SU-DHL-6 (cell line): ENCODE results near the gene SLC25A52.

ENCODE experiments used
- EZH2phosphoT487 ChIP-seq: fragments of 200-600 bp; sonication (generic), shearing (Covaris generic); conservative IDR thresholded peaks from 2 replicates; pipeline ENCODE4 v1.6.1; 2018; ENCODE audit warnings: mild to moderate bottlenecking, antibody characterized with exemption, low read length, moderate library complexity, mixed read lengths
- TF ChIP-seq, protein P1 (sequence below): fragments of 200-600 bp; sonication (generic); IDR thresholded peaks from one replicate; pipeline ENCODE4 v1.5.1; 2017; ENCODE audit warnings: antibody characterized with exemption, mild to moderate bottlenecking, low read length, moderate library complexity; ENCODE audit not compliant: insufficient read depth, poor library complexity, severe bottlenecking

GRCh38 chr18:31731628-31732027 is 29.1 kb downstream of the SLC25A52 start:
- TF ChIP-seq, protein P1, sequence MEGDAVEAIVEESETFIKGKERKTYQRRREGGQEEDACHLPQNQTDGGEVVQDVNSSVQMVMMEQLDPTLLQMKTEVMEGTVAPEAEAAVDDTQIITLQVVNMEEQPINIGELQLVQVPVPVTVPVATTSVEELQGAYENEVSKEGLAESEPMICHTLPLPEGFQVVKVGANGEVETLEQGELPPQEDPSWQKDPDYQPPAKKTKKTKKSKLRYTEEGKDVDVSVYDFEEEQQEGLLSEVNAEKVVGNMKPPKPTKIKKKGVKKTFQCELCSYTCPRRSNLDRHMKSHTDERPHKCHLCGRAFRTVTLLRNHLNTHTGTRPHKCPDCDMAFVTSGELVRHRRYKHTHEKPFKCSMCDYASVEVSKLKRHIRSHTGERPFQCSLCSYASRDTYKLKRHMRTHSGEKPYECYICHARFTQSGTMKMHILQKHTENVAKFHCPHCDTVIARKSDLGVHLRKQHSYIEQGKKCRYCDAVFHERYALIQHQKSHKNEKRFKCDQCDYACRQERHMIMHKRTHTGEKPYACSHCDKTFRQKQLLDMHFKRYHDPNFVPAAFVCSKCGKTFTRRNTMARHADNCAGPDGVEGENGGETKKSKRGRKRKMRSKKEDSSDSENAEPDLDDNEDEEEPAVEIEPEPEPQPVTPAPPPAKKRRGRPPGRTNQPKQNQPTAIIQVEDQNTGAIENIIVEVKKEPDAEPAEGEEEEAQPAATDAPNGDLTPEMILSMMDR: no peak
- TF ChIP-seq EZH2phosphoT487: no peak
